GM12878 (cell line): ENCODE results near the gene LSM14B. TPM values are rescaled to one million over a fixed set of nuclear protein-coding genes. Genes with fewer than 3 reads are reported as not detected.

Experiments
- BMI1 ChIP-seq: fragments of 450-650 bp; IDR thresholded peaks from 2 replicates; pipeline ENCODE4 v1.6.1; 2016; ENCODE audit warnings: mild to moderate bottlenecking, moderate library complexity, borderline replicate concordance
- CHD2 ChIP-seq: IDR thresholded peaks from 2 replicates; pipeline ENCODE4 v1.6.1; 2011; ENCODE audit warnings: low read depth, low read length, improper control_type of control experiment, borderline replicate concordance
- EZH2 ChIP-seq: IDR thresholded peaks from 2 replicates; pipeline ENCODE4 v1.6.1; 2012; ENCODE audit warnings: low read depth, mild to moderate bottlenecking, control low read depth, inconsistent platforms, low read length, borderline replicate concordance; ENCODE audit not compliant: control insufficient read depth
- JUNB ChIP-seq: IDR thresholded peaks from 2 replicates; pipeline ENCODE4 v1.6.1; 2016; ENCODE audit warnings: antibody characterized with exemption, mild to moderate bottlenecking
- KAT2A ChIP-seq: conservative IDR thresholded peaks from 2 replicates; pipeline ENCODE4 v1.6.1; 2011; ENCODE audit warnings: low read depth, low read length; ENCODE audit not compliant: control insufficient read depth
- MEF2B ChIP-seq: fragments of 450-650 bp; IDR thresholded peaks from 2 replicates; pipeline ENCODE4 v1.6.1; 2018; ENCODE audit warnings: mild to moderate bottlenecking, moderate library complexity; ENCODE audit not compliant: partially characterized antibody, poor library complexity, severe bottlenecking
- NR2C2 ChIP-seq: IDR thresholded peaks from 2 replicates; pipeline ENCODE4 v1.6.1; 2011; ENCODE audit warnings: borderline replicate concordance, low read depth; ENCODE audit not compliant: control insufficient read depth, insufficient read length
- PAX8 ChIP-seq: fragments of 450-650 bp; IDR thresholded peaks from 2 replicates; pipeline ENCODE4 v1.6.1; 2017; ENCODE audit warnings: mild to moderate bottlenecking, moderate library complexity
- POLR2AphosphoS2 ChIP-seq: IDR thresholded peaks from 2 replicates; pipeline ENCODE4 v1.6.1; 2011; ENCODE audit warnings: low read depth, mild to moderate bottlenecking, low read length, improper control_type of control experiment, moderate library complexity
- RAD21 ChIP-seq: IDR thresholded peaks from 2 replicates; pipeline ENCODE4 v1.6.1; 2011; ENCODE audit warnings: mild to moderate bottlenecking, low read depth, low read length, moderate library complexity; ENCODE audit not compliant: insufficient read depth
- RCOR1 ChIP-seq: conservative IDR thresholded peaks from 2 replicates; pipeline ENCODE4 v1.6.1; 2012; ENCODE audit warnings: low read depth, low read length, improper control_type of control experiment
- RUNX3 ChIP-seq: IDR thresholded peaks from 2 replicates; pipeline ENCODE4 v1.6.1; 2012; ENCODE audit warnings: low read length, inconsistent platforms
- SIN3A ChIP-seq: IDR thresholded peaks from 2 replicates; pipeline ENCODE4 v1.6.1; 2012; ENCODE audit warnings: low read depth, low read length, improper control_type of control experiment
- SMARCA5 ChIP-seq: fragments of 450-650 bp; IDR thresholded peaks from 2 replicates; pipeline ENCODE4 v1.6.1; 2017; ENCODE audit warnings: mild to moderate bottlenecking
- SREBF2 ChIP-seq: IDR thresholded peaks from 2 replicates; pipeline ENCODE4 v1.6.1; 2012; ENCODE audit warnings: mild to moderate bottlenecking, low read length
- SRF ChIP-seq, 2 experiments: IDR thresholded peaks; 2 replicates each; pipeline ENCODE4 v1.6.1; 2011; ENCODE audit warnings: low read depth in 2 of 2, low read length in 2 of 2, mild to moderate bottlenecking in 1 of 2, moderate library complexity in 1 of 2
- TARDBP ChIP-seq: IDR thresholded peaks from 2 replicates; pipeline ENCODE4 v1.6.1; 2016; ENCODE audit warnings: borderline replicate concordance
- polyA plus RNA-seq, 11 experiments: library from polyadenylated mRNA; depleted of rRNA in 4 of 11; unstranded in 6 of 11; stranded (reverse) in 5 of 11; fragments of >200 nt; fragmentation: Nextera tagmentation in 4 of 11; fragmentation: Illumina TruSeq in 1 of 11; extraction: Ambion mirVana in 4 of 11; extraction: Trizol in 1 of 11; gene quantifications; 1 replicate in 1 of 11; 2 replicates in 10 of 11; pipeline versions ENCODE4 v1.2.1 to v1.2.3, GENCODE V29; 2011 to 2016; ENCODE audit warnings: inconsistent platforms in 2 of 11, missing spikeins in 2 of 11, low read depth in 1 of 11
- total RNA-seq, 4 experiments: library from RNA; depleted of rRNA in 3 of 4; stranded (reverse); fragments of >200 nt in 3 of 4; fragmentation: Illumina TruSeq in 1 of 4; extraction: Trizol in 1 of 4; gene quantifications; 2 replicates each; pipeline versions ENCODE4 v1.2.1 to v1.2.3, GENCODE V29; 2013 to 2021
- TF ChIP-seq, protein P1 (sequence below): IDR thresholded peaks from 2 replicates; pipeline ENCODE4 v1.6.1; 2012; ENCODE audit warnings: low read depth, low read length, improper control_type of control experiment
- TF ChIP-seq, protein P2 (sequence below): fragments of 450-650 bp; IDR thresholded peaks from 2 replicates; pipeline ENCODE4 v1.6.1; 2017; ENCODE audit warnings: low read depth, mild to moderate bottlenecking, moderate library complexity
- TF ChIP-seq, protein P3 (sequence below): IDR thresholded peaks from 2 replicates; pipeline ENCODE4 v1.6.1; 2012; ENCODE audit warnings: improper control_type of control experiment, low read depth, low read length; ENCODE audit not compliant: insufficient replicate concordance
- TF ChIP-seq, protein P4 (sequence below): fragments of 450-650 bp; conservative IDR thresholded peaks from 2 replicates; pipeline ENCODE4 v1.6.1; 2017; ENCODE audit warnings: mild to moderate bottlenecking, moderate library complexity

The LSM14B gene
- total and polyA plus RNA-seq, 10 of the 15 experiments (the other 5 are each of a cell fraction or from before 2014, with no cell fraction given) = 0.56 to 34.3 (median 15.6) TPM

DNA sequence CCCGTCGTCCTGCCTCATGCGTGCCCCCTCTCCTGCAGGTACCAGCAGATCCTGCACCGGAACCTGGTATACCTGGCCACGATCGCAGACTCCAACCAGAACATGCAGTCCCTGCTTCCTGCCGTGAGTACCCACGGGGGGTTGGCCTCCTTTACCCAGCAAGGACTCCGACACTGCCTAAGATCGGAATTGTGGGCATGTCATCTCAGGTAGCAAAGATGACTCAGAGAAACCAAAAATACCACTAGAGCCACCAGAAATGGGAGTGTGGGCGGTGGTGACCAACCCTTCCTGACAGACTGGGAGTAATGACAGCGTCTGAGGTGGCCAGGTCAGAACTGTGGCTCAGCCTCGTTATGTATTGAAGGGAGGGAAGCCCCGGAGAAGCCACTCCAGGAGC is 37.6 kb downstream of the LSM14B start (continued):
- TF ChIP-seq KAT2A = no peak
- TF ChIP-seq, protein P1, sequence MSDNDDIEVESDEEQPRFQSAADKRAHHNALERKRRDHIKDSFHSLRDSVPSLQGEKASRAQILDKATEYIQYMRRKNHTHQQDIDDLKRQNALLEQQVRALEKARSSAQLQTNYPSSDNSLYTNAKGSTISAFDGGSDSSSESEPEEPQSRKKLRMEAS = no peak
- TF ChIP-seq RUNX3 = peak; percentile 95
- no peak for TF ChIP-seq CHD2
- TF ChIP-seq NR2C2 = no peak
- TF ChIP-seq, protein P2, sequence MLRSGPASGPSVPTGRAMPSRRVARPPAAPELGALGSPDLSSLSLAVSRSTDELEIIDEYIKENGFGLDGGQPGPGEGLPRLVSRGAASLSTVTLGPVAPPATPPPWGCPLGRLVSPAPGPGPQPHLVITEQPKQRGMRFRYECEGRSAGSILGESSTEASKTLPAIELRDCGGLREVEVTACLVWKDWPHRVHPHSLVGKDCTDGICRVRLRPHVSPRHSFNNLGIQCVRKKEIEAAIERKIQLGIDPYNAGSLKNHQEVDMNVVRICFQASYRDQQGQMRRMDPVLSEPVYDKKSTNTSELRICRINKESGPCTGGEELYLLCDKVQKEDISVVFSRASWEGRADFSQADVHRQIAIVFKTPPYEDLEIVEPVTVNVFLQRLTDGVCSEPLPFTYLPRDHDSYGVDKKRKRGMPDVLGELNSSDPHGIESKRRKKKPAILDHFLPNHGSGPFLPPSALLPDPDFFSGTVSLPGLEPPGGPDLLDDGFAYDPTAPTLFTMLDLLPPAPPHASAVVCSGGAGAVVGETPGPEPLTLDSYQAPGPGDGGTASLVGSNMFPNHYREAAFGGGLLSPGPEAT = no peak
- TF ChIP-seq BMI1 = no peak
- no peak for TF ChIP-seq SRF (IDR thresholded peaks at IDR 0.05; ENCODE audit: low read depth in 2 of 2, low read length in 2 of 2)
- no peak for TF ChIP-seq PAX8
- TF ChIP-seq, protein P3, sequence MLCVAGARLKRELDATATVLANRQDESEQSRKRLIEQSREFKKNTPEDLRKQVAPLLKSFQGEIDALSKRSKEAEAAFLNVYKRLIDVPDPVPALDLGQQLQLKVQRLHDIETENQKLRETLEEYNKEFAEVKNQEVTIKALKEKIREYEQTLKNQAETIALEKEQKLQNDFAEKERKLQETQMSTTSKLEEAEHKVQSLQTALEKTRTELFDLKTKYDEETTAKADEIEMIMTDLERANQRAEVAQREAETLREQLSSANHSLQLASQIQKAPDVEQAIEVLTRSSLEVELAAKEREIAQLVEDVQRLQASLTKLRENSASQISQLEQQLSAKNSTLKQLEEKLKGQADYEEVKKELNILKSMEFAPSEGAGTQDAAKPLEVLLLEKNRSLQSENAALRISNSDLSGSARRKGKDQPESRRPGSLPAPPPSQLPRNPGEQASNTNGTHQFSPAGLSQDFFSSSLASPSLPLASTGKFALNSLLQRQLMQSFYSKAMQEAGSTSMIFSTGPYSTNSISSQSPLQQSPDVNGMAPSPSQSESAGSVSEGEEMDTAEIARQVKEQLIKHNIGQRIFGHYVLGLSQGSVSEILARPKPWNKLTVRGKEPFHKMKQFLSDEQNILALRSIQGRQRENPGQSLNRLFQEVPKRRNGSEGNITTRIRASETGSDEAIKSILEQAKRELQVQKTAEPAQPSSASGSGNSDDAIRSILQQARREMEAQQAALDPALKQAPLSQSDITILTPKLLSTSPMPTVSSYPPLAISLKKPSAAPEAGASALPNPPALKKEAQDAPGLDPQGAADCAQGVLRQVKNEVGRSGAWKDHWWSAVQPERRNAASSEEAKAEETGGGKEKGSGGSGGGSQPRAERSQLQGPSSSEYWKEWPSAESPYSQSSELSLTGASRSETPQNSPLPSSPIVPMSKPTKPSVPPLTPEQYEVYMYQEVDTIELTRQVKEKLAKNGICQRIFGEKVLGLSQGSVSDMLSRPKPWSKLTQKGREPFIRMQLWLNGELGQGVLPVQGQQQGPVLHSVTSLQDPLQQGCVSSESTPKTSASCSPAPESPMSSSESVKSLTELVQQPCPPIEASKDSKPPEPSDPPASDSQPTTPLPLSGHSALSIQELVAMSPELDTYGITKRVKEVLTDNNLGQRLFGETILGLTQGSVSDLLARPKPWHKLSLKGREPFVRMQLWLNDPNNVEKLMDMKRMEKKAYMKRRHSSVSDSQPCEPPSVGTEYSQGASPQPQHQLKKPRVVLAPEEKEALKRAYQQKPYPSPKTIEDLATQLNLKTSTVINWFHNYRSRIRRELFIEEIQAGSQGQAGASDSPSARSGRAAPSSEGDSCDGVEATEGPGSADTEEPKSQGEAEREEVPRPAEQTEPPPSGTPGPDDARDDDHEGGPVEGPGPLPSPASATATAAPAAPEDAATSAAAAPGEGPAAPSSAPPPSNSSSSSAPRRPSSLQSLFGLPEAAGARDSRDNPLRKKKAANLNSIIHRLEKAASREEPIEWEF = no peak
- TF ChIP-seq RAD21 = no peak
- TF ChIP-seq EZH2 = no peak
- TF ChIP-seq MEF2B = no peak
- TF ChIP-seq SREBF2 = no peak
- TF ChIP-seq TARDBP = no peak
- TF ChIP-seq POLR2AphosphoS2 = no peak
- TF ChIP-seq SMARCA5 = no peak
- TF ChIP-seq, protein P4, sequence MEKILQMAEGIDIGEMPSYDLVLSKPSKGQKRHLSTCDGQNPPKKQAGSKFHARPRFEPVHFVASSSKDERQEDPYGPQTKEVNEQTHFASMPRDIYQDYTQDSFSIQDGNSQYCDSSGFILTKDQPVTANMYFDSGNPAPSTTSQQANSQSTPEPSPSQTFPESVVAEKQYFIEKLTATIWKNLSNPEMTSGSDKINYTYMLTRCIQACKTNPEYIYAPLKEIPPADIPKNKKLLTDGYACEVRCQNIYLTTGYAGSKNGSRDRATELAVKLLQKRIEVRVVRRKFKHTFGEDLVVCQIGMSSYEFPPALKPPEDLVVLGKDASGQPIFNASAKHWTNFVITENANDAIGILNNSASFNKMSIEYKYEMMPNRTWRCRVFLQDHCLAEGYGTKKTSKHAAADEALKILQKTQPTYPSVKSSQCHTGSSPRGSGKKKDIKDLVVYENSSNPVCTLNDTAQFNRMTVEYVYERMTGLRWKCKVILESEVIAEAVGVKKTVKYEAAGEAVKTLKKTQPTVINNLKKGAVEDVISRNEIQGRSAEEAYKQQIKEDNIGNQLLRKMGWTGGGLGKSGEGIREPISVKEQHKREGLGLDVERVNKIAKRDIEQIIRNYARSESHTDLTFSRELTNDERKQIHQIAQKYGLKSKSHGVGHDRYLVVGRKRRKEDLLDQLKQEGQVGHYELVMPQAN = no peak
- TF ChIP-seq RCOR1 = no peak
- no peak for TF ChIP-seq SIN3A
- TF ChIP-seq JUNB = peak; percentile 48
